ENCODE results near the gene DUS4L.

The DUS4L gene

GRCh38 chr7:107580716-107581383, 17.1 kb downstream of the DUS4L start:
- DNase-seq: no peak

GRCh38 chr7:107581387-107582013, 17.7 kb downstream of the DUS4L start:
- no peak for DNase-seq

- DNase-seq: no peak
These were observed 19.1 kb downstream of the DUS4L start for GRCh38 chr7:107582875-107583274.

GRCh38 chr7:107584716-107585115, 20.9 kb downstream of the DUS4L start:
- no peak for DNase-seq

GRCh38 chr7:107588529-107589130, 24.9 kb downstream of the DUS4L start:
- no peak for DNase-seq

- DNase-seq: no peak
These were observed 27.6 kb downstream of the DUS4L start for GRCh38 chr7:107591421-107591820.

- DNase-seq: no peak
These were observed 28.7 kb downstream of the DUS4L start for GRCh38 chr7:107592361-107593024.

GRCh38 chr7:107593025-107593410, 29.2 kb downstream of the DUS4L start:
- DNase-seq: no peak

- DNase-seq: no peak
These were observed 31.4 kb downstream of the DUS4L start for GRCh38 chr7:107594961-107595737.

GRCh38 chr7:107596881-107597581, 33.3 kb downstream of the DUS4L start:
- DNase-seq: no peak

GRCh38 chr7:107597582-107597916, 33.8 kb downstream of the DUS4L start:
- no peak for DNase-seq

- DNase-seq: no peak
These were observed 34.2 kb downstream of the DUS4L start for GRCh38 chr7:107597953-107598352.

GRCh38 chr7:107599262-107599661, 35.5 kb downstream of the DUS4L start:
- no peak for DNase-seq

GRCh38 chr7:107600816-107601215, 37.0 kb downstream of the DUS4L start:
- DNase-seq: no peak

GRCh38 chr7:107605218-107605815, 41.5 kb downstream of the DUS4L start:
- no peak for DNase-seq

- DNase-seq: no peak
These were observed 42.5 kb downstream of the DUS4L start for GRCh38 chr7:107606303-107606702.

- DNase-seq: no peak
These were observed 46.1 kb downstream of the DUS4L start for GRCh38 chr7:107609811-107610261.

GRCh38 chr7:107610323-107610722, 46.6 kb downstream of the DUS4L start:
- DNase-seq: no peak

GRCh38 chr7:107613439-107613838, 49.7 kb downstream of the DUS4L start:
- DNase-seq: no peak

- DNase-seq: no peak
These were observed 50.2 kb downstream of the DUS4L start for GRCh38 chr7:107613948-107614347.

- DNase-seq: no peak
These were observed 50.7 kb downstream of the DUS4L start for GRCh38 chr7:107614425-107614824.
